Right renal cortex interstitium (tissue), 3 donors: ENCODE measurements around the gene GPR180. TPM values are rescaled to one million over a fixed set of nuclear protein-coding genes. Genes with fewer than 3 reads are reported as not detected.
"Not testable (repeated sequence)": the region's sequence is repeated elsewhere in the genome, so short reads cannot be mapped to it uniquely, and the experiment has no call there.

Source experiments
- DNase-seq, 3 donors: peaks; one replicate each; pipeline ENCODE4 v3.0.0-alpha.2; 2013; ENCODE audit warnings: low read depth in 3 of 3, low spot score in 2 of 3
- polyA plus RNA-seq, 3 donors: library from polyadenylated mRNA; unstranded; fragments of 120-200 nt; gene quantifications; one replicate each; pipeline ENCODE4 v1.2.1, GENCODE V29; 2013; ENCODE audit not compliant: insufficient read length in 3 of 3

GPR180 gene
- polyA plus RNA-seq, 3 donors, result 7.9 to 9.0 (median 8.6) TPM

DNA sequence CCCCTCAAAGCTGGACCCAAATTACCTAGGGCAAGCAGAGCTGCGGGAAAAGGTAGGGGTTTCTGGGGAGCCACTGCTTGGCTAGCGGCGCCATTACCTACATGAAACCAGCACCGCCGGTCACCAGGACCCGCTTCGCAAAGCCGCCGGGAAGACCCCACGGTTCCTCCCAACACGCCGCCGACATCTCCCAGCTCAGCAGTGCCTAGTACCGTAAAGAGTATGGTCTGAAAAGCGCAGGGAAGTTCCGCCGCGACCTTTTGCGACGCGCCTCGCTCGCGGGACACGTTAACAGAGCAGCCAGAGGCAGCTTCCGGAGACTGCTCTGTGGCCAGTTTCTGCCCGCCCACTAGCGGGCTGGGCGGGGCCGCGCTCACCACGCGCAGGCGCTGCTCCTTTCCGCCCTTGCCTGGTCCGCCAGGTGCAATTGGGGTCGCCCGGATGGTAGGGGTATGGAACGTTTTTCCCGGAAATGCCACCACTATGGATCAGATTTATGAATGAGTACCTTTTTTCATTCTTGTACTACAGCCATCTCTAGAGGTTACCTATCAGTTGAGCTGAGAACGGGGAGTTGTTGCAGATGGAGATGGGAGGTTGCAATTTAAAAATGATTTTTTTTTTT lies 5.6 kb upstream of the GPR180 start, which contains the start of gene TGDS:
Gene TGDS, minus strand, starts transcription at position 203 of the 625 bp plus-strand sequence. Its CDS starts 16 bp downstream, at position 187.
- DNase-seq, result peak; percentile 68 to 82 (median 78)

DNA sequence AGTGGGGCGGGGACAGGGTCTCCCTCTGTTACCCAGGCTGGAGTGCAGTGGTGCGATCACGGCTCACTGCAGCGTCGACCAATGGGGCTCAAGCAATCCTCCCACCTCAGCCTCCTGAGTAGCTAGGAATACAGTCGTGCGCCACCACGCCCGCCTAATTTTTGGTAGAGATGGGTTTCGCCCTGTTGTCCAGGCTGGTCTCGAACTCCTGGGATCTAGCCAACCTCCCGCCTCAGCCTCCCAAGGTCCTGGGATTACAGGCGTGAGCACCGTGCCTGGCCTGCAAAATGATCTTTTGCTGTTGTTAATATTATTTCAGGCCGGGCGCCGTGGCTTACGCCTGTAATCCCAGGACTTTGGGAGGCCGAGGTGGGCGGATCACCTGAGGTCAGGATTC lies 5.1 kb upstream of the GPR180 start:
- no peak for DNase-seq

DNA sequence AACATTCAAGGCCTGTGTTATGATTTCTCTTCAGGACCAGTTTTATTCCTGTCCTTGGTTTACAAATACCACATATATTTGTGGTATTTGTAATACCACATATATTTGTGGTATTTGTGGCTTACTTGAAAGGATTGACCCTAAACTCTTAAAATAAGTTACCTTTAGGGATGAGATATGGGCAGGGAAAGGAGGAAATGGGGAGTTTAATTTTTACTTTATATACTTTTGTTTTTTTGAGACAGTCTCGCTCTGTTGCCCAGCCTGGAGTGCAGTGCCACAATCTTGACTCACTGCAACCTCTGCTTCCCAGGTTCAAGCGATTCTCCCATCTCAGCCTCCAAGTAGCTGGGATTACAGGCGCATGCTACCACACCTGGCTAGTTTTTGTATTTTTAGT lies 3.4 kb upstream of the GPR180 start:
- DNase-seq, result no peak

DNA sequence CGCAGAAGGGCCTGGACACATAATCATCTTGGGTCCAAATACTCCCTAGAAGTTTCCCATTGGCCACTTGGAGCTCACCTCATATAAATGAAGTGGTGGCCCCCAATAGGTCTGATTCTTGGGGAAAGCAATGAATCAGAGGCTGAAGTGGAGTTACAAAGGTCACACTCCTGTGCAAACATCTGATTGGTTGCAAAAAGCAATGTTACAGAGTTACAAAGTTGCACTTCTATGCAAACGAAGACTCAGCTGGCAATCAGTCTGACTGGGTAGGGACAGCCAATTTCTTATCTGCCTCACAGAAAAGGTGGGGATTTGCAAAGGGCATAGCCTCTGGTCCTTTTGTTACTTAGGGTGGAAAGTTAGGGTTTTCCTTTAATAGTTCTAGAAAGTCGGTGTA lies 1.8 kb upstream of the GPR180 start:
- DNase-seq, result no peak

DNA sequence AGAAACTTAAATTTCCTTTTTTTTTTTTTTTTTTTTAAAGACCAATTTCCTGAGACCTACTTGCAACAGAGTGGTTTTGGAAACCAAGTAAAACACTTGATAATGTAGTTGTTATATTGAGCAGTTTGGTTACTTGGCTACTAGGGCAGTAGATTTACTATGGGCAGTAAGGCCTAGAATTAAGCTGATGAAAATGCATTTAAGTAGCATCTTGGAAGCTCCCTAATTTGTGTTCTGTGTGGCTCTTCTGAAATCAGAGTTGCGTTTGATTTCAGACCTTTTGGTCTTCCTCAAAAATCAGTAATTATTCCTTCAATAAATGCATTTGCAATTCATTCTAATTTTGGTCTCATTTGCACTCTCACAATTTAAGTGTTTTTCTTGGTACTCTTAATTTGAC lies 810 bp downstream of the GPR180 start:
- DNase-seq, result no peak

DNA sequence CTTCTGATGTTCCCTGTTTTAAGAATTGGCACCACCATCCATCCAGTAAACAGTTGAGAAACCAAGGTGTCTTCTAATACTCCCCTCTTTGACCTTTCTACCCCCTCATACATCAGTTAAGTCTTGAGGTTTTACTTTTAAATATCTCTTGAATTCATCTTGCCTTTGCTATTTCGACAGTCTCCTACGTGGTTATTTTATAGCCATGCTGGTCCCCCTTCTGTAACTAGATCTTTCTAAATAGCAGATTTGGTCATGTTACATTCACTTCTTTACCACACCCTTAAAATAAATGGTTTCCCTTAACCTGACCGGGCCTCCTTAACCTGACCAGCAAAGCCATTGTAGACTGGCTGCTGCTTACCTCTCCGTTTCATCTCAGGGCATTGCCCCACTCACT lies 5.4 kb downstream of the GPR180 start:
- DNase-seq, result no peak

DNA sequence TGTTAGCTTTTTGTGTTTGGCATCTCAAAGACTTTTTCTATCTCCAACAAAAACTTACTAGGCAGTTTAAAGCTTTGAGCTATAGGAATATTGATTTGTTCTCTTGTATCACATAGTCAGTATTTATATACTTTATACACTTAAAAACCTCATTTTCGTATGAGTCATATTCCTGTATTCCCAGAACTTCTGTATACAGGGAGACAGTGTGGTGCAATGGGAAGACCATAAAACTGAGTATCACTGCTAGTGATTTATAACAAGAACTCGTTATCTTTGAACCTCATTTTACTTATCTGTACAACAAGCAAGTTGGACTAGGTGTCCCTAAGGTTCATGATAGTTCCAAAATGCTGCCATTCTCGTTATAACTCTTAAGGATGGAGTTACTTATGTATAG lies 6.3 kb downstream of the GPR180 start:
- no peak for DNase-seq

DNA sequence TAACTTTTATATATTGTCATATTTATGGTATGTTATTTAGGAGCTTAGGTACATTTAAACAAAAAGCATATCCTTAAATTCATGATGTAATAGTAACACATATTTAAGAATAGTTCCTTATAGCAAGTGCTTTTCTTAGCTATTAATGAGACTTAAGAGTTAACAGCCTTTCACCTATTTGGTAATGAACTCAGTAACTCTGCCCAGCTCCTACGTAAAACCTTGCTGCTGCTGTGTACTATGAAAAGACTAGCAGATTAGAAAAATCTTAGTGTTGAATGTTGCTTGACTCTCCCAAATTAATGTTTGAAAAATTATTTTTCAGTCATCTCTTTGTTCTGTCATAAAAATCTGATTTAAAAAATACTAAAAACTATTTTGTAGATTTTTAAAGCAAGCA lies 6.9 kb downstream of the GPR180 start:
- no peak for DNase-seq

DNA sequence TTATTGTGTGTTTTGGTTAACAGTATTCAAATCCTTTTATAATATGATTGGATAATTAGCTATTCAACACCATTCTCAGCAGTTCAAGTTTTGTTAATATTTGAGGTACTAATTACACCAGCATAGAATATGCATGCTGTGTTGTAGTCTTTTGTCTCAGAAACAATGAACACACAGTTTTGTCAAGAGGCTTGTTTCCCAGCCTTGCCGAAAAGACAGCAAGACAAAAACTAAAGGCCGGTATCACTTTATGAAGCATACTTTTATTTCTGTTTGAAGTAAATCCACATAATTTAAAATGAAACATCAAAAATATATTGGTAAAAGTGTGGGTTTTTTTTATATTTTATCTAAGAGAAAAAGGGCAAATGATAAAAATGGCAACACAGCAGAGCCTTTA lies 7.5 kb downstream of the GPR180 start:
- DNase-seq, result no peak

DNA sequence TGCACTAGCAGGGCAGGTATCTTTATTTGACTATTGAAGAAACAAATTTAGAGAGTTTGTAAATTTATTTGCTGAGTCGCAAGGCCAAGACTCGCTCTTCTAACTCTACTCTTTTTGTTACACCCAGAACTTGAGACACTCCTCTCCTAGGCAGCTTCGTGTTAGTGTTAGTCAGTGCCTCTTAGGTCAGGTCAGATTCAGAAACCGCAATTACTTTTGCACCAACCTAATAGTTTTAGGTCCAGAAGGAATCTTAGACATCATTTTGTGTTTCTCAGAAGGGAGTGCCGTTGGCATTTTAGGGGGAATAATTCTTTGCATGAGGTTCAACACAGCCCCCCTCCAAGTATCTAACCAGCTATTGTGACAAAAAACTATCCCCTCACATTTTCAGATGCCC lies 8.8 kb downstream of the GPR180 start:
- DNase-seq, result no peak

DNA sequence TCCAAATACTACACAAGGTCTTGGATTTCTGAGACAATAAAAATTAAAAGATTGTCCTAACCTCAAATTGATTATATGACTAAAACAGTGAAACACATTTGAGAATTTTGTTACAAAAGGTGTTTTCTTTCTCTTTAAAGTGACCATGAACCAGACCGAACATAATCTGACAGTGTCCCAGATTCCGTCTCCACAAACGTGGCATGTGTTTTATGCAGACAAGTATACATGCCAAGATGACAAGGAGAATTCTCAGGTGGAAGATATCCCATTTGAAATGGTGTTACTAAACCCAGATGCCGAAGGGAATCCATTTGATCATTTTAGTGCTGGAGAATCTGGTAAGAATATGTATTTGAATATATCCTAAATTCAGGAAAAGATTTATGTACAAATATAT lies 10.4 kb downstream of the GPR180 start:
- no peak for DNase-seq

DNA sequence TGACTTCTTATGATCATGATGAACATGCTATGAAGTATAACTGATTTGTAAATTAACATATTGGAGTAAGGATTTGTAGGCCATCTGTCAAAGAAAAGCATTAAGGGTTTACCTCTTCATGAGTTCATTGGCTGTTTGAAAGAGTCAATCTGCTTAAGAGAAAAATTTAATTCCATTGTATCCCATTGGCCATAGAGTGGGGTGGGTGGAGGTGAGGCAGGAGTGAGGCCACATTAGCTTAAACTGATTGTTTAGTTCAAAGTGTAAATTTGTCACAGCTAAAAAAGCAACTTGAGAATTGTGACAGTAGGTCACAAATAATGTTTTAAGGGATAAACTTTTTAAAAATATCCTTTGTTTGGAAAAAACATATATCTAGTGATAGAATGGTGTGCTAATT lies 11.4 kb downstream of the GPR180 start:
- DNase-seq, result no peak

DNA sequence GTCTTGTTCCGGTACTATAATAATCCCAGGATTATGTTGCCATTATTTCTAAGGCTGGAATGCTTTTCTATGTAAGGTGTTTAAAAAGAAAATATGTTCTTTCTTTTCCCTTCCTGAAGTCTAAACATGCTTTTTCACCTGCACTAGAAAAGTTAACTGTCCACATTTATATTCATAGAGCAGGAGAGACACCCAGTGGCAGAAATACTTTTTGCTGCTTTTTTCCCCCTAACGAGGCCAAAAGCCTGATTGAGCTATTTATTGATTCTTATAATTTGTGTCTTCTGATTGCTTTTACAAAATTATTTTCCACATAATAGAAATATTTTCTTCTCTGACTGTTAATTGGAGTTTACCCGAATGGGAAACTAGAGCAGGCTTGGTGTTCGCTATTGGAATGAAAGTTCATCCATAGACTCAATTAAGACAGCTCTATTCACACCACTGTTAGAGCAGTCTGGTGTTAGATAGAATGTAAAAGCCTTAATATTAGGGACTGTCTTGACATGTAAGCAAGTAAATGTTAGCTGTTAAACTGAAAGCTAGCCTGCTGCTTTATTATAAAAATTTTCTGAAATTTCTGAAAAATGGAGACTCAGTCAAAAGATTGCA lies 15.8 kb downstream of the GPR180 start:
- no peak for DNase-seq

DNA sequence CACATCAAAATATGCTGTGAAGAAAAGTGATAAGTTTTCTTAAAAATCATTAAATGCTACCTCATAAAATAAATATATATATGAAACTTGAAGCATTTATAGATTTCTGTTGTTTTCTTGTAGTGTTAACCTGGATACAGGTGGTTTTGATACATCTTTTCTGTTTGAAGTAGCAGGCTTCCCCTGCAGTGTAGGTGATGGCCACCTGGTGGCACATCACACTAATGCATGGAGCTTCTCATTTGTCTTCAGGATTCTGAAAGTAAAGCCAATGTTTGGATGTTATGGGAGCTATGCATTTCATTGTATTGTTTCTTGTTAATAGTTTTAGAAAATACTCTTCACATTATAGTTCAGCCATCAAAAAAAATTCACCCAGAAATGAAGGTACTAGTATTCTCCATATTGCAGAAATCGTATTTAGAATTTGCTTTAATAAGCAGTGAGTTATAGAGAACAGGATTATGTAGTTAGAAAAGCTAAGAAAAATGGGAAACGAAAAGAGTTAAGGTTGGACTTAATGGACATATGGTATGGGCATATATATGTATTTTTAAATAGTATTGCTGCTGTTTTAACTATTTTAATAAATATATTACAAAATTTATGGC lies 18.7 kb downstream of the GPR180 start:
- no peak for DNase-seq

DNA sequence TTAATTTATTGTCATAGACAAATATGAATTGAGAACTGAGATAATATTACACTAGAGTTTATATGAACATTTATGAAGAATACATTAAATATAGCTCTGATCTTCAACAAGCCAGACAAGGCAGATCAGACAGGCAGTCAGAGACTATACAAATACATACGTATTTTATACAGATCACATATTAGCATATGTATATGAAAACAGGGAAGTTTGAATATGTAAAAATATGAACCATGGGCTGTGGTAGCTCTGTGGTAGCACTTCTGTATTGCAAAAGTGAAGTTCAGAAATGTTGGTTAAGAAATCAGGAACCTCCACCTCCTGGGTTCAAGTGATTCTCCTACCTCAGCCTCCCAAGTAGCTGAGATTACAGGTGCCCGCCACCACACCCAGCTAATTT lies 20.7 kb downstream of the GPR180 start:
- DNase-seq, result no peak

DNA sequence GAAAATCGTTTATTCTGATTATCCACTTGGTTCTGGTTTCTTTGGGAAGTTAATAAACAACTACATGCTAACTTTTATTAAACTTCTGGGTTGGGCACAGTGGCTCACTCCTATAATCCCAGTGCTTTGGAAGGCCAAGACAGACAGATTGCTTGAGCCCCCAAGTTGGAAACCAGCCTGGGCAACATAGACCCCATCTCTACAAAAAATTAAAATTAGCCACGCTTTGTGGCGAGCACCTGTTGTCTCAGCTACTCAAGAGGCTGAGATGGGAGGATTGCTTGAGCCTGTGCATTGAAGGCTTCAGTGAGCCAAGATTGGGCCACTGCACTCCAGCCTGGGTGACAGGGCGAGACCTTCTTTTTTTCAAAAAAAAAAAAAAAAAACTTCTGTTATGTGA lies 21.7 kb downstream of the GPR180 start:
- no peak for DNase-seq

DNA sequence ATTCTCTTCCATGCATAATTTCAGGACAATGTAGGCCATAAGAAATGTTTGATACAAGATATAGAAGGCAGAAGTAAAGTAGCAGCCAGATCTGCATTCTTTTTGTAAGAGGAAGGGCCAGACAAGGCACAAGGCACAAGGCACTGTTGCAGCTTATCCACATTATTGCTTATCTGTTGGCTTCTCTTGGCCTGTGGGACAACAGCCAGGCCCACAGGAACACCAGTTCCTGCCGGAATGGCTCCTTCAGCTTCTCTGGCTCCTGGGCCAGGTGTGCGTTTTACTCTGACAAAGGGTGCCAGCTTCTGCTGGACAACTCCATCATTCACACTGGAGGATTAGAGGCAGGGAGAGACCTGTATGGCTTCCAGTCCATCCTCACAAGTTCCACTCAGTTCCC lies 29.2 kb downstream of the GPR180 start:
- no peak for DNase-seq

DNA sequence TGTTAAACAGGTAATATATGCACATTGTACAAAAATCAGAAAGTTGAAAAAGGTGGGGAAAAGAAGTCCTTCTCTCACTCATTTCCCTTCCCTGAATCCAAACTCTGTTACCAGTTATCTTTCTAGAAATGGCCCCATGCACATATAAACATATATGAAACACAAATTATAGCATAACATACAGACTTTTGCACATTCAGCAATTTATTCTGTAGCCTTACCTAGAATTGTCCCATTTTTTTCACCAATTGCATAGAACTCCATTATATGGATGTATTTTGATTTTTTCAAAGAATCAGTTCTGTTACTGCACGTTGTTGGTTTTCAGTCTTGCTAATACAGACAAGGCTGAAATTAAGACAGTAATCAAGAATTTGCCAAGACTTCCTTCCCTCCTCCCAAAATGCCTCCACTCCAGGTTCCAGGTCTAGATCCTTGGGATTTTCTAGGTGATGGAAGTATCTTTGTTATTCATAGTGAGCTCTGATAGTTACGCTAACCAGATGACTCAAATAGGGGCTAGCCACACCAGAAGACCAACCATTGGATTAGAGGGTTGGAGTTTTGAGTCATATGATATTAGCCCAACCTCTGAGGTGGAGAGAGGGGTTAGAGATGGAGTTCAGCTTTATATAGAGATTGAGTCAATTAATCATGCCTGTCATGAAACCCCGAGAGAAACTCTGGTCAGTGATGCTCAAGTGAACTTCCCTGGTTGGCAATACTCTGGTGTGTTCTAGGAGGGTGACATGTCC lies 30.7 kb downstream of the GPR180 start:
- no peak for DNase-seq

DNA sequence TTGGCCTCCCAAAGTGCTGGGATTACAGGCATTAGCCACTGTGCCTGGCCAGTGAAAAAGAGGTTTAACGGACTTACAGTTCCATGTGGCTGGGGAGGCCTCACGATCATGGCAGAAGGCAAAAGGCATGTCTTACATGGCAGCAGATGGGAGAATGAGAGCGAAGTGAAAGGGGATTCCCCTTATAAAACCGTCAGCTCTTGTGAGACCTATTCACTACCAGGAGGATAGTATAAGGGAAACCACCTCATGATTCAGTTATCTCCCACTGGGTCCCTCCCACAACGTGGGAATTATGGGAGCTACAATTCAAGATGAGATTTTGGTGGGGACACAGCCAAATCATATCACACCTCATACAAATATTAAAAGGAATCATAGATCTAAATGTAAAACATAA lies 34.4 kb downstream of the GPR180 start:
- not testable (repeated sequence) for DNase-seq

DNA sequence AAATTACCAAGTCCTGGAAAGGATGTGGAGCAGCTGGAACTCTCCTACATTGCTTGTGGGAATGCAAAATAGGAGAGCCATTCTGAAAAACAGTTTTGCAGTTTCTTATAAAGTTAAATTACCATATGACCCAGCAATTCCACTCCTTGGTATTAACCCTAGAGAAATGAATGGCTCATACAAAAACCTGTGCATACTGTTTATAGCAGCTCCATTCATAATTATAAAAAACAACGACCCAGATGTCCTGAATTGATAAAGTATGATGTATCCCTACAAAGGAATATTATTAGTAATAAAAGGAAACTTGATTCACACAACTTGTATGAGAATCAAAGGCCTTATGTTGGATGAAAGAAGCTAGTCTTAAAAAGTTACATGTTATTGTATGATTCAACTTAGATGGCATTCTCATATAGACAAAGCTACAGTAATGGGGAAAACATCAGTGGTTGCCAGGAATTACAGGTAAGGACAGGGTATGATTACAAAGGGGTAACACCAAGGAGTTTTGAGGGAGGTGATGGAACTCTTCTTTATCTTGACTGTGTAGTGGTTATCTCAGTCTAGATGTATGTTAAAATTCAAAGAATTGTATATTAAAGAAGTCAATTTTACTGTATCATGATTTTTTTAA lies 35.4 kb downstream of the GPR180 start:
- DNase-seq, result no peak

DNA sequence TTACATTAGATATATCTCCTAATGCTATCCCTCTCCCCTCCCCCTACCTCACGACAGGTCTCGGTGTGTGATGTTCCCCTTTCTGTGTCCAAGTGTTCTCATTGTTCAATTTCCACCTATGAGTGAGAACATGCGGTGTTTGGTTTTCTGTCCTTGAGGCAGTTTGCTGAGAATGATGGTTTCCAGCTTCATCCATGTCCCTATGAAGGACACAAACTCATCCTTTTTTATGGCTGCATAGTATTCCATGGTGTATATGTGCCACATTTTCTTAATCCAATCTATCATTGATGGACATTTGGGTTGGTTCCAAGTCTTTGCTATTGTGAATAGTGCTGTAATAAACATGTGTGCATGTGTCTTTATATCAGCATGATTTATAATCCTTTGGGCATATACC lies 36.0 kb downstream of the GPR180 start:
- not testable (repeated sequence) for DNase-seq
